VCaP (cell line): Measurements from ENCODE around the gene BAIAP2L1.

Source experiments
- H3K27ac ChIP-seq: fragments of 450-650 bp; 2 replicates; pipeline ENCODE4 v1.5.1; 2017
- TF ChIP-seq, protein P1 (sequence below): fragments of 450-650 bp; conservative IDR thresholded peaks from 2 replicates; pipeline ENCODE4 v1.5.1; 2017; ENCODE audit warnings: mild to moderate bottlenecking, moderate library complexity

BAIAP2L1 gene

DNA sequence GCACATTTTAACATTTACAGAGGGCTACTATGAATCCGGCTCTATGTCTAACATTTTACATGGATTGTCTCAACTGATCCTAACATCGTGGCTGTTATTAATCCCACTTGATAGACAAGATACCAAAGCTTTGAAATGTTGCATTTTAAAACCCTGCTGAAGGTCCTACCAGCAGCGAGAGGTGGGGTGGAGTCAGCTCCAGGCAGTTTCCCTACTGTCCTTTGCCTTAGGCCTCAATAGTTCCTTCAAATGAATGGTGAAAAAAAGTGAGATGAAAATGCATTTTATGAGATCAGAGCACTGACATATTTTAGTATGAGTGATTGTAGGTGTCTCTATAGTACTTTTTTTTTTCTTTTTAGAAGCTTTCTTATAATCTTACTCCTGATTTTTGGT, 26.6 kb downstream of the BAIAP2L1 start:
- TF ChIP-seq, protein P1, sequence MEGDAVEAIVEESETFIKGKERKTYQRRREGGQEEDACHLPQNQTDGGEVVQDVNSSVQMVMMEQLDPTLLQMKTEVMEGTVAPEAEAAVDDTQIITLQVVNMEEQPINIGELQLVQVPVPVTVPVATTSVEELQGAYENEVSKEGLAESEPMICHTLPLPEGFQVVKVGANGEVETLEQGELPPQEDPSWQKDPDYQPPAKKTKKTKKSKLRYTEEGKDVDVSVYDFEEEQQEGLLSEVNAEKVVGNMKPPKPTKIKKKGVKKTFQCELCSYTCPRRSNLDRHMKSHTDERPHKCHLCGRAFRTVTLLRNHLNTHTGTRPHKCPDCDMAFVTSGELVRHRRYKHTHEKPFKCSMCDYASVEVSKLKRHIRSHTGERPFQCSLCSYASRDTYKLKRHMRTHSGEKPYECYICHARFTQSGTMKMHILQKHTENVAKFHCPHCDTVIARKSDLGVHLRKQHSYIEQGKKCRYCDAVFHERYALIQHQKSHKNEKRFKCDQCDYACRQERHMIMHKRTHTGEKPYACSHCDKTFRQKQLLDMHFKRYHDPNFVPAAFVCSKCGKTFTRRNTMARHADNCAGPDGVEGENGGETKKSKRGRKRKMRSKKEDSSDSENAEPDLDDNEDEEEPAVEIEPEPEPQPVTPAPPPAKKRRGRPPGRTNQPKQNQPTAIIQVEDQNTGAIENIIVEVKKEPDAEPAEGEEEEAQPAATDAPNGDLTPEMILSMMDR: no peak
- no peak overlapping the region for H3K27ac ChIP-seq

DNA sequence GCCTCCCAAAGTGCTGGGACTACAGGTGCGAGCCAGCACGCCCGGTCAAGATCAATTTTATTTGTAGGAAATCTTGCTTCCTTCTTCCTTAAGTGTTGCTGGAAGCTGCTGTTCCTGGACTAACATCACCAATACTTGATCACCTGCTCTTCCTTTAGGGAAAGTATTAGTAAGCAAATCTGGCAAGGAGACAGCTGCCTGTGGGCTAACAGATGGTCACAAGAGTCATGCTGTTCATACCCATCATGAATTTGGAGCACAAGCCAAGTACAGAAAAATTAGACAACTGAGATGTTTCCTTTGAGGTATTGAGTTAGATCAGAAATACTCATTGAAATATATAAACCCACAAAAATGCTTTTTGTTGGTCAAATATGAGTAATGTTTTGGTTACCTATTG, 27.9 kb downstream of the BAIAP2L1 start:
- H3K27ac ChIP-seq: no peak overlapping the region
- TF ChIP-seq, protein P1: no peak

GRCh38 chr7:98369726-98370125, 31.2 kb downstream of the BAIAP2L1 start:
- no peak overlapping the region for H3K27ac ChIP-seq

DNA sequence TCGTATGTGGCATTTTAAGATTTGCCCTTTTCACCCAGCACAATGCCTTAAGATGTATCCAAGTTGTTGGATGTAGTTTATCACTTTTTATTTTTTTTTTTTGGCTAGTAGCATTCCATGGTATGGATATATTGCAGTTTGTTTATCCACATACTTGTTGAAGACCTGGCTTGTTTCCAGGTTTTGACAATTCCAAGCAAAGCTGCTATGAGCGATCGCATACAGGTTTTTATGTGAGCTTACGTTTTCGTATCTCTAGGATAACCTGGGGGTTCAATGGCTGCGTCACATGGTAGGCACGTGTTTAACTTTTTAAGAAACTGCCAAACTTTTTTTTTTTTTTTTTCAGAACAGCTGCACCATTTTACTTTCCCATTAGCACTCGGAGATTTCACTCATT, 32.2 kb downstream of the BAIAP2L1 start:
- no peak overlapping the region for H3K27ac ChIP-seq
- TF ChIP-seq, protein P1: no peak

More at GRCh38 chr7:98369726-98370125, 31.2 kb downstream of the BAIAP2L1 start:
- TF ChIP-seq, protein P1: no peak

DNA sequence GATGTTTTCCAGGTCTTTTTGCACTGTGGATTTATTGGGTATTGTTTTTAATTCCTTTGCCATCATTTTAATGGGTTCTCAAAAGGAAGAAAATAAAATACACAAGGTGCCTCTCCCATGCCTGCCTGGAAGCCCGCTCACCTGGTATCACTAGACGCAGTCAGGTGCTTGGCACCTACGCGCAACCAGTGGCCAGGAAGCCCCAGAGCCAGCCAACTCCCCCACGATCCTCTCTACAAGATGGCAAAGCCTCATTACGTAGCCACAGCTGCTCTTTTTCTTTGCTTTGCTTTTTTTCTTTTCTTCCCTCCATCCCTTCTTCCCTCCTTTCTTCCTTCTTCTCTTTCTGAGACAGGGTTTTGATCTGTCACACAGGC, 34.3 kb downstream of the BAIAP2L1 start:
- no peak overlapping the region for H3K27ac ChIP-seq
- TF ChIP-seq, protein P1: no peak

DNA sequence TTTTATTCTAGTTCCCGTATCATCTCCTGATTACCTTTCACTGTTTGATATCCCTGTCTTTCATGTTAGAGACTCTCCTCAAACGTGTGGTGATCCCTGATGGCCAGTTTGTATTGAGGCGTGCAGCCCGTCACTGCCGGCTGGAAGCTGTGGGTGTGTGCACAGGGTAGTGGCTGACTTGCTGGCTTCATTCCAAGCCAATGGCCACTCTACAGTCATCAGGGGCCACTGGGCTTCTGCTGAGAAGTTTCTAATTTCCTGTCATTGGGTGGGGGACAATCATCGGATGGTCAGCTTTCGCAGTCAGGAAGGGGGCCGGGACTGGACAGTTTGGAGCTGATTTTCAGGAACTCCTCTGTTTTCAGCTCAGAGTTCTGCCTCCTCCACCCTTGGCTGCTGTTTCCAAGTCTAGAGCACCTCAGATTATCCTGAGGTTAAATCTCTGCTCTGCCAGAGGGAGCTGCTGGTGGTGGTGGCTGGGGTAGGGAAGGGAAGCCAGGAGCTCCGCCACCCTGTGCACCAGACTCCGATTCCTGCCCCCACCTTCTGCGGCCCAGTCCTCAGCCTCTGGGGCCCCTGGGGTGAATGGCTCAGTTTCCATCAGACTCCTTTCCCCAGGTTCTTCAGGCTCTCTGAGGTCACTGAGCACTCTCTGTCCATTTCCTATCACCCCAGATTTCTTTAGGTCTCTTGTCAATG, 34.9 kb downstream of the BAIAP2L1 start:
- H3K27ac ChIP-seq: no peak overlapping the region
- TF ChIP-seq, protein P1: no peak

- H3K27ac ChIP-seq: no peak overlapping the region
- TF ChIP-seq, protein P1: no peak
Measured at GRCh38 chr7:98364220-98364619, 36.7 kb downstream of the BAIAP2L1 start.
